Measurements from ENCODE around the gene TNFSF8.

TNFSF8 gene

DNA sequence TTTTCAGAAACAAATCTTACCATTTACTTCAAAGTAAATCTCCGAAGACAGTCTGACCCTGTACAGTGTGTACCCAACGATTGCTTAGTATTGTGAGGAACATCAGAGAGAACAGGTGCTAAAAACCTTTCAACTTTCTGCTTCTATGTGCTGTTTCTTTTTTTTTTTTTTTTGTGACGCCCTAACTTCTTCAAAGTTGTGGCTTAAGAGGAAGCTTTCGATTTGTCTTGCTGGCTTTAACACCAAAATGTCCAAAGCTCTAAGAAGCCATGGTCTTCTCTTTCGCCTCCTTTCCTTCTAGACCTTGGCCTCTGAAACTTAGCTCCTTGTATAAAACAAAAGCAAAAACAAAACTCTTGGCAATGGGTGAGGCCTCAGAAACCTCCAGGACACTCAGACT is 1.2 kb downstream of the TNFSF8 start:
- DNase-seq (ENCODE audit: low read depth): no peak
- H3K4me3 ChIP-seq (ENCODE audit: low read depth, low read length): no peak overlapping the region
- TF ChIP-seq, protein P1, sequence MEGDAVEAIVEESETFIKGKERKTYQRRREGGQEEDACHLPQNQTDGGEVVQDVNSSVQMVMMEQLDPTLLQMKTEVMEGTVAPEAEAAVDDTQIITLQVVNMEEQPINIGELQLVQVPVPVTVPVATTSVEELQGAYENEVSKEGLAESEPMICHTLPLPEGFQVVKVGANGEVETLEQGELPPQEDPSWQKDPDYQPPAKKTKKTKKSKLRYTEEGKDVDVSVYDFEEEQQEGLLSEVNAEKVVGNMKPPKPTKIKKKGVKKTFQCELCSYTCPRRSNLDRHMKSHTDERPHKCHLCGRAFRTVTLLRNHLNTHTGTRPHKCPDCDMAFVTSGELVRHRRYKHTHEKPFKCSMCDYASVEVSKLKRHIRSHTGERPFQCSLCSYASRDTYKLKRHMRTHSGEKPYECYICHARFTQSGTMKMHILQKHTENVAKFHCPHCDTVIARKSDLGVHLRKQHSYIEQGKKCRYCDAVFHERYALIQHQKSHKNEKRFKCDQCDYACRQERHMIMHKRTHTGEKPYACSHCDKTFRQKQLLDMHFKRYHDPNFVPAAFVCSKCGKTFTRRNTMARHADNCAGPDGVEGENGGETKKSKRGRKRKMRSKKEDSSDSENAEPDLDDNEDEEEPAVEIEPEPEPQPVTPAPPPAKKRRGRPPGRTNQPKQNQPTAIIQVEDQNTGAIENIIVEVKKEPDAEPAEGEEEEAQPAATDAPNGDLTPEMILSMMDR (IDR thresholded peaks at IDR 0.05; ENCODE audit: low read depth, low read length, missing control alignments): no peak
- in situ Hi-C loops (cut with HindIII; ENCODE audit: low sequenced_read_pairs): loop anchor here (5.0 kb wide), 1 partner anchor 262 kb away; no protein-coding TSS in a partner anchor

DNA sequence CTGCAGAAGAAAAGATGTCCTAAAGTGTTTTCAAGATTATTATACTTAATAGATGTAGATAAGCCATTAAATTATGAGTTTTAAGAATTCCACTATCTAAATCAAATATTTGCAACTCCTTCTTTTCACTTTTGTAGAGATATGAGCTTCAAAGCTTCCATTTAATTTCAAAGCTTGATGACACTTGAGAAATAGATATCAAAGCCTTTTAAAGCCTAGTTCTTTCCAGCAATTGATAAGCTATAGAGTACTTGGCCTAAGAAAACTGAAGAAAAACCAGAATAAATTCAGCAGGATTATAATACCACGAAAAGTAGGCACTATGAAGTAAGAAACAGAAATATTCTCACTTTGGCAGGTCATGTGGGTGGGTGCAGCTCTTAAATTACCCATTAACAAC is 1.7 kb downstream of the TNFSF8 start:
- TF ChIP-seq, protein P1 (IDR thresholded peaks at IDR 0.05; ENCODE audit: low read depth, low read length, missing control alignments): no peak
- DNase-seq (ENCODE audit: low read depth): no peak
- in situ Hi-C loops (cut with HindIII; ENCODE audit: low sequenced_read_pairs): loop anchor here (5.0 kb wide), 1 partner anchor 261 kb away; no protein-coding TSS in a partner anchor
- no peak overlapping the region for H3K4me3 ChIP-seq (ENCODE audit: low read depth, low read length)

GRCh38 chr9:114928136-114928535 is 2.3 kb downstream of the TNFSF8 start:
- in situ Hi-C loops (cut with HindIII; ENCODE audit: low sequenced_read_pairs): loop anchor here (5.0 kb wide), 1 partner anchor 261 kb away; no protein-coding TSS in a partner anchor
- TF ChIP-seq, protein P1 (IDR thresholded peaks at IDR 0.05; ENCODE audit: low read depth, low read length, missing control alignments): no peak
- no peak overlapping the region for H3K4me3 ChIP-seq (ENCODE audit: low read depth, low read length)
- no peak for DNase-seq (ENCODE audit: low read depth)

DNA sequence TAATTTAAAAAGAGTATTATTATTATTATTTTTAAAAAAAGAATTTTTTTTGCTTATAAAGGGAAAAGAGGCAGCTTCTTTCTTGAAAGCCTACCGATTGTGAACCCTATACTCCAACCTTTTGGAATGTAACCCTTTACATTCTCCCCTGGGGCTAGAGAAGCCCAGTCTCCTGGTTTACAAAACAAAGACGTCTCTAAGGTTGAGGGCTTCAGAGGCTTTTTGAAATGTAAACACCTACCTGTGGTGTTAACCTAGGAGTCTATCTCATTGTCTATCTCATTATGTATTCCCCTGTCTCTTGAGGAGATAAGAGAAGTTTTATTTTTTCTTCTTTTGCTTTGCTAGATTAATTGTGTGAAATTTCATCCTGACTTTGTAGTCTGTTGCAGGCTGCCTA is 4.7 kb downstream of the TNFSF8 start:
- in situ Hi-C loops (cut with HindIII; ENCODE audit: low sequenced_read_pairs): loop anchor here (5.0 kb wide), 1 partner anchor 258 kb away; no protein-coding TSS in a partner anchor
- no peak for DNase-seq (ENCODE audit: low read depth)
- TF ChIP-seq, protein P1 (IDR thresholded peaks at IDR 0.05; ENCODE audit: low read depth, low read length, missing control alignments): no peak
- H3K4me3 ChIP-seq (ENCODE audit: low read depth, low read length): no peak overlapping the region

- in situ Hi-C loops (cut with HindIII; ENCODE audit: low sequenced_read_pairs): loop anchor here (5.0 kb wide), 1 partner anchor 258 kb away; no protein-coding TSS in a partner anchor
- no peak overlapping the region for H3K4me3 ChIP-seq (ENCODE audit: low read depth, low read length)
These were observed 5.4 kb downstream of the TNFSF8 start for GRCh38 chr9:114925039-114925438.

DNA sequence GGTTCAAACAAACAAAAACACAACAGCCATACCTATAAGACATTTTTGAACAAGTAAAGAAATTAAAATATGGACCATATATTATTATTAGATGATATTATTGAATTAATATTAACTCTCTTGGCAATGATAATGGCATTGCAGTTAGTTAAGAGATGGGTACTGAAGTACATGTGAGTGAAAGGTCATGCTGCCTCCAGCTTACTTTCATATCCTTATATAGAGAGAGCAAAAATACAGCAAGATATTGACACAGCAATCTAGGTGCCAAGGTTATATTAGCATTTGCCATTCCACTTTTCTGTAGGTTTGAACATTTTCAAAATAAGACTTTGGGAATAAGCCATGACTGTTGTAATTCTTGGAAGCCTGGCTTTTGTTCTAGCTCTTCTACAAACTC is 6.1 kb downstream of the TNFSF8 start:
- TF ChIP-seq, protein P1 (IDR thresholded peaks at IDR 0.05; ENCODE audit: low read depth, low read length, missing control alignments): no peak
- no peak for DNase-seq (ENCODE audit: low read depth)
- no peak overlapping the region for H3K4me3 ChIP-seq (ENCODE audit: low read depth, low read length)
- in situ Hi-C loops (cut with HindIII; ENCODE audit: low sequenced_read_pairs): loop anchor here (25.0 kb wide), 1 partner anchor 88 kb away; no protein-coding TSS in a partner anchor

More at GRCh38 chr9:114925039-114925438, 5.4 kb downstream of the TNFSF8 start:
- no peak for DNase-seq (ENCODE audit: low read depth)
- TF ChIP-seq, protein P1 (IDR thresholded peaks at IDR 0.05; ENCODE audit: low read depth, low read length, missing control alignments): no peak

All from astrocyte of the cerebellum (primary cell).